Stimulated activated CD4-positive, alpha-beta T cell treated with anti-CD3 and anti-CD28 coated beads, Interleukin-1b, Interleukin-23, amount 100 ng/mL, for 24 hours (primary cell): ENCODE measurements around the gene APOL1.
"Not testable (repeated sequence)": the region's sequence is repeated elsewhere in the genome, so short reads cannot be mapped to it uniquely, and the experiment has no call there.

Experiments
- DNase-seq, 4 experiments: peaks; one replicate each; pipeline ENCODE4 v3.0.0-alpha.2; 2020; ENCODE audit warnings: low read depth in 4 of 4, low spot score in 1 of 4

Gene APOL1

GRCh38 chr22:36263886-36264664, 11.1 kb downstream of the APOL1 start:
- not testable (repeated sequence) for DNase-seq

GRCh38 chr22:36267058-36267457, 14.1 kb downstream of the APOL1 start:
- no peak for DNase-seq

- no peak for DNase-seq
Observed at GRCh38 chr22:36267896-36268485, 15.1 kb downstream of the APOL1 start.

- DNase-seq, result not testable (repeated sequence)
Observed at GRCh38 chr22:36271231-36271630, 18.3 kb downstream of the APOL1 start.

- DNase-seq, result not testable (repeated sequence)
Observed at GRCh38 chr22:36271951-36272350, 19.0 kb downstream of the APOL1 start.

GRCh38 chr22:36274531-36274930, 21.6 kb downstream of the APOL1 start:
- no peak for DNase-seq

GRCh38 chr22:36277482-36278291, 24.8 kb downstream of the APOL1 start:
- DNase-seq, result peak; percentile 42 to 56 (median 50)

- no peak for DNase-seq
Observed at GRCh38 chr22:36279219-36279666, 26.3 kb downstream of the APOL1 start.

- DNase-seq, result no peak
Observed at GRCh38 chr22:36280379-36280778, 27.4 kb downstream of the APOL1 start.

- DNase-seq, result no peak
Observed at GRCh38 chr22:36281781-36282327, 28.9 kb downstream of the APOL1 start.

GRCh38 chr22:36282328-36282831, 29.4 kb downstream of the APOL1 start:
- no peak for DNase-seq

- no peak for DNase-seq
Observed at GRCh38 chr22:36284171-36284571, 31.2 kb downstream of the APOL1 start.

- DNase-seq, result no peak
Observed at GRCh38 chr22:36285017-36285416, 32.1 kb downstream of the APOL1 start.

GRCh38 chr22:36285545-36285944, 32.6 kb downstream of the APOL1 start:
- no peak for DNase-seq

GRCh38 chr22:36286096-36286957, 33.4 kb downstream of the APOL1 start:
- DNase-seq, result peak; percentile 32 to 65 (median 52)

GRCh38 chr22:36287881-36288515, 35.1 kb downstream of the APOL1 start:
- no peak for DNase-seq

GRCh38 chr22:36288571-36289405, 35.9 kb downstream of the APOL1 start:
- DNase-seq, result no peak

GRCh38 chr22:36289406-36289870, 36.5 kb downstream of the APOL1 start:
- DNase-seq, result no peak

- DNase-seq, result not testable (repeated sequence)
Observed at GRCh38 chr22:36289948-36290371, 37.0 kb downstream of the APOL1 start.
